Measurements from ENCODE around the gene DUSP9.

DNA sequence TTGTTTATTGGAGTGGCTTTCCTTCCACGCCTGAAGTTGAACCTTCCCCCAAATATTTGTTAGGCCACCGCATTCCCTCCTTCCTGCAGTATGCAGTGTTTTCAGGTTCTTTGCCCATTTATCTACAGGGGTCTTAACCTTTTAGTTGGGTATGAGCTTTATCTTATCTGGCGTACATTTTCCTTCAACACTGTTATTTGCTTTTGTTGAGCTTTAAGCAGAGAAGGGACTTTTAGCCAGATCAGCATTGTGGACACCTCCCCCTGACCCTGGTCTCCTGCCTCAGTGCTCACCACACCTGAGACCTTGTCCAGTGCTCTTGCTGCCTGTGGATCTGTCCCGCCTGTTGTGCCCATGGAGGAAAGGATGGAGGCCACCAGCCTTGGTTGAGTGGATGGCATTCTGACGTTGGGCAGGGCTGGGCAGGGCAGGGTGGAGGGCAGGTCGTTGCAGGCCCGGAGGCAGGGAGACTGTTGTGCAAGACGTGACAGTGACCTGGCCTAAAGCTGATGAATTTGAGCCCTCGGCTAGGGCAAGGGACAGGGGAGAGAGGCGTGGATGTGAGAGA lies 998 bp upstream of the DUSP9 start:
- TF ChIP-seq CTCF (IDR thresholded peaks at IDR 0.05; ENCODE audit: poor library complexity) (no peak), EZH2 (IDR thresholded peaks at IDR 0.05; ENCODE audit: borderline replicate concordance) (no peak)
